ENCODE results near the gene TTC9C.

DNA sequence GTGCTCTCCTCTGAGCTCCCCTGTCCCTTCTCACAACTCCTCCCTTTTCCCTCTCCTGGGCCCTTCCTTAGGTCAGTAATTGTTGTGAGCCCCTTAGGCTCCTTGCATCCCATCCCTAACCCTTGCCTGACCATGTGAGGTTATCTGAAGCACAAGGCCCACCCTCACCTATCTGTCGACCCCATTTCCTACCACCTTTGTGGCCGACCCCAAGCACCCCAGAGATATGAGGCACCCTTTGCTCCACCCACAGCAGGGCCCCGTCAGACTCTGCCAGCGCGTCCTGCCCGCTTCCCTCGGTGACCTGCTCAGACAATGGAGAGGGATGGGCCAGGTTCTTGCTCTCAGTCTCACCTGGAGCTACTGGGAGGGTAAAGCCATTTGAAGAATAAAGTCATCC is 19.5 kb upstream of the TTC9C start:
- TF ChIP-seq, protein P1, sequence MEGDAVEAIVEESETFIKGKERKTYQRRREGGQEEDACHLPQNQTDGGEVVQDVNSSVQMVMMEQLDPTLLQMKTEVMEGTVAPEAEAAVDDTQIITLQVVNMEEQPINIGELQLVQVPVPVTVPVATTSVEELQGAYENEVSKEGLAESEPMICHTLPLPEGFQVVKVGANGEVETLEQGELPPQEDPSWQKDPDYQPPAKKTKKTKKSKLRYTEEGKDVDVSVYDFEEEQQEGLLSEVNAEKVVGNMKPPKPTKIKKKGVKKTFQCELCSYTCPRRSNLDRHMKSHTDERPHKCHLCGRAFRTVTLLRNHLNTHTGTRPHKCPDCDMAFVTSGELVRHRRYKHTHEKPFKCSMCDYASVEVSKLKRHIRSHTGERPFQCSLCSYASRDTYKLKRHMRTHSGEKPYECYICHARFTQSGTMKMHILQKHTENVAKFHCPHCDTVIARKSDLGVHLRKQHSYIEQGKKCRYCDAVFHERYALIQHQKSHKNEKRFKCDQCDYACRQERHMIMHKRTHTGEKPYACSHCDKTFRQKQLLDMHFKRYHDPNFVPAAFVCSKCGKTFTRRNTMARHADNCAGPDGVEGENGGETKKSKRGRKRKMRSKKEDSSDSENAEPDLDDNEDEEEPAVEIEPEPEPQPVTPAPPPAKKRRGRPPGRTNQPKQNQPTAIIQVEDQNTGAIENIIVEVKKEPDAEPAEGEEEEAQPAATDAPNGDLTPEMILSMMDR (IDR thresholded peaks at IDR 0.05; ENCODE audit: control extremely low read depth in 1 of 3, insufficient read depth in 1 of 3, low read depth in 1 of 3, low read length in 3 of 3) = no peak
- TF ChIP-seq EZH2 (IDR thresholded peaks at IDR 0.05; ENCODE audit: low read depth, low read length, severe bottlenecking) = no peak

Data from H1 (cell line).